ENCODE results near the gene STRN3.

Gene STRN3

DNA sequence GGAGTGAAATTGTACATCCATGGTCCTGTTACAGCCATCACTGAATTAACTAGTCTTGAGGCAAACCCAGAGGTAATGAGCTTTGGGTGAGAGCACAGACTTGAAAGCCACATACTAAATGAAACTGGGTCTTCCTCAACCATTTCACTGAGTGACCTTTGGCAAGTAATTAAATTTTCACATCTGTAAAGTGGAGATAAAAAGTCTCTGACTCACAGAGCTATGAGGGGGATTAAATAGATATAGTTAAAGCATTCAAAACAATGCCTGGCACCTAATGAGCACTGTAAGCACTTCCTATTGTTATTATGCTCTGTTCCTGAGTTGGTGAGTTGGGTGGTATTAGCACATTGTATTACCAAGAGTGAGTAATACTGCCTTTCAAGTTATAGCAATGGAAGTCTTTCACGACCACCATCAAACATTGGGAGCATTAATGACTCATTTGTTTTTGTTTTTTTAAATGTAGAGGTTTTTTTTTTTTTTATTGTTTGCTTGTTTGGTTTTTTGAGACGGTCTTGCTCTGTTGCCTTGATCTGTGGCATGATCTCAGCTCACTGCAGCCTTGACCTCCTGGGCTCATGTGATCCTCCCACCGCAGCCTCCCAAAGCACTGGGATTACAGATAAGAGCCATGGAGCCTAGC, 12.5 kb upstream of the STRN3 start:
- no peak for FAIRE-seq

GRCh38 chr14:31037709-31038221, 11.6 kb upstream of the STRN3 start:
- DNase-seq (ENCODE audit: low spot score) (no peak), FAIRE-seq (no peak)

More for the DNA sequence above, 12.5 kb upstream of the STRN3 start:
- DNase-seq (ENCODE audit: low spot score), result no peak

- no peak for DNase-seq (ENCODE audit: low spot score)
- FAIRE-seq, result no peak
Measured at GRCh38 chr14:31036552-31036951, 10.4 kb upstream of the STRN3 start.

DNA sequence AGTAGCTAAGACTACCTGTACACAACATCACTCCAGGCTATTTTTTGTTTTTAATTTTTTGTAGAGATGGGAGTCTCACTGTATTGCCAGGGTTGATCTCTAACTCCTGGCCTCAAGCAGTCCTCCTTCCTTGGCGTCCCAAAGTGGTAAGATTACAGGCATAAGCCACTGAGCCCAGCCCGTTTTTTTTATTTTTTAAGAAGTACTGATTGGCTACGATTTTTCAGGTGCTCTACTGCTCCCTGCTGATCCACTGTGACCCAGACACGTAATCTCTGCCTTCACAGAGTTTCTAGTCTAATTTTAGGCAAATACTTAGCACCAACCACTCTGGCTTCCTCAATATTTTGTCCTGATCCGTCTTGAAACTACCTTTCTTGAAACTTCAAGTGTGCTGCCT, 4.3 kb upstream of the STRN3 start:
- FAIRE-seq (no peak), DNase-seq (ENCODE audit: low spot score) (no peak)

DNA sequence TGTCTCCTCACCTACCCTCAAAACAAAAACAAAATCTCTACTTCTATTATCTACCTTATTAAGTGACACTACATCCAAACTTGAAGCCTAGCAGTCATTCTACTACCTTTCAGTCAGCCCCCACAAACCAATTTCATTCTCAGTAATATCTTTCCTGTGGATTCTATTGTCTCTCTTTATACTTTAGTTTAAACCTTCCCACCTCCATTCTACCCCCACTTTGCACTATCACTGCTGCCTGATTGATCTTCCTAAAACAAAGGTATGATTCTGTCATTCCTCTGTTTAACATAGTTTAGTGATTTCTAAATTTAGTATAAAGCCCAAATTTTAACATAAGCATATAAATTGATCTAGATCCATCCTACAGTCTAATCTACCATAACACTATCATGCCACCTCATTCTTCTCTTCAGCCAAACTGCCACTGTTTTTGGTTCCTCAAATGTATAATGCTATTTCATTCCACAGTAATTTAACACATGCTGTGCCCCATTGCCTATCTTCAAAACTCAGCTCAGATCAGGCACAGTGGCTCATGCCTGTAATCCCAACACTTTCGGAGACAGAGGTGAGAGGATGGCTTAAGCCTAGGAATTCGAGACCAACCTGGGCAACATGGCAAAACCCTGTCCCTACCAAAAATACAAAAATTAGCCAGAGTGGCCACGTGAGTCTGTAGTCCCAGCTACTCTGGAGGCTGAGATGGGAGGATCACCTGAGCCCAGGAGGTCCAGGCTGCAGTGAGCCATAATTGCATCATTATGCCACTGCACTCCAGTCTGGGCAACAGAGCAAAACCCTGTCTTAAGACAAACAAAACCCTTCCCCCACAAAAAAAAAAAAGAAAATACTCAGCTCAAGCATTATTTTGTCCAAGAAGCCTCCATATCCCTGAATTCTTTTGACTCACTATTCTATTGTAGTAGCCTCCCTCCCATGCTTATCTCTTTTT, 3.1 kb upstream of the STRN3 start:
- FAIRE-seq, result no peak

DNA sequence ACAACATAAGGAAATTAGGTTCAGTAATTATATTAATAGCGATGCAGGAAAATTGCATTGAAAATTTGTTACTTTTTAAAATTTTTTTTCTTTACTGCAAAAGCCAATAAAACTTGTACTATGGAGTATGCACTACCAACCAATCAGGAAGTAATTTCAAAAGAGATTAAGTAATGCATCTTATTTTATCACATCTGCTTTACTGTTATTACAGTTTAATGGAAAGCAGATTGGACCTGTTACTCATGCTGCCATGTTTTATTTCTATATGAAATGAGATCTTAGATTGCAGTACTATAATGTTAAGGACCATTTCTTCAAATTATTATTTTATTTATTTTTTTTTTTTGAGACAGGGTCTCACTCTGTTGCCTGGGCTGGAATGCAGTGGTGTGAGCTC, 1.7 kb upstream of the STRN3 start:
- DNase-seq (ENCODE audit: low spot score) (no peak), FAIRE-seq (no peak)

More for the DNA sequence above, 3.1 kb upstream of the STRN3 start:
- no peak for DNase-seq (ENCODE audit: low spot score)

- DNase-seq (ENCODE audit: low spot score) (peak; percentile 92), FAIRE-seq (peak; percentile 83)
Measured at GRCh38 chr14:31026450-31027235, 464 bp upstream of the STRN3 start.

- DNase-seq (ENCODE audit: low spot score) (no peak), FAIRE-seq (no peak)
Measured at GRCh38 chr14:31025367-31026076, 657 bp downstream of the STRN3 start, which contains the start of gene AP4S1. TSS of gene AP4S1 (plus strand) at chr14:31025649. CDS start at chr14:31066197, 40,548 bp downstream.

DNA sequence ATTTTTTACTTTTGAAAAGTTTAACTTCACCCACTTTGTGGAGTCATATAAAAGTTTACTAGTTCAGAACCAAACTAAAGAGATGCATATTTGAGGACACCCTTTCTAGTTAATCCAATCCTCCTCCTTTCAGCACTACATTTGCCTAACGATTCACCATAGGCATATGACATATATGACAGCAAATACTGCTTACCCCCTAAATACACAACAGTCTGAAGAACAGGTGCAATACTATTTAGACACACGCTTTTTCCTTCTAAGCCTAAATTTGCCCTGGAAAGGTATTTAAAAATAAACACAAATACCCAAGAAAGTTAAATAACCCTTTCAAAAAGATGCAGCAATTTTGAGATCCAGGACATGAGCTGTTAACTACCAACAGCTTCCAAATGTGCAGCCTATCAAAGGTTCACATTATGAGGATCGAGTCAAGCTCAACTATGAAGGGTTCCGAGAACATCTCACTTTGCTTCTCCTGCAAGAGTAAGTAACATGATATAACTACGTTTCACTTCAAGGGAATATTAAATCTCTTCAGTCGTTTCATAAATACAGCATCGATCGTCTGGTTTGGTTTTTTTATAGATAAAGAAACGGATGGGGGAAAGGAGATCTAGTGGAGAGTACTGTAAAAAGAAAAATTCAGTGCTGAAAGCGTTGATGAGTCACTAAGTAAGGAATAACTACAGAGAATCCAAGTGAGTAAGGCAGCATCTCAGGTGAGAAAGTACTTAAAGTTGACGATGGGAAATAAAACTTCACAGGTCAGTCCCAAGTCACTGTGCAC, 1.4 kb downstream of the STRN3 start:
- no peak for FAIRE-seq
- DNase-seq (ENCODE audit: low spot score), result no peak

DNA sequence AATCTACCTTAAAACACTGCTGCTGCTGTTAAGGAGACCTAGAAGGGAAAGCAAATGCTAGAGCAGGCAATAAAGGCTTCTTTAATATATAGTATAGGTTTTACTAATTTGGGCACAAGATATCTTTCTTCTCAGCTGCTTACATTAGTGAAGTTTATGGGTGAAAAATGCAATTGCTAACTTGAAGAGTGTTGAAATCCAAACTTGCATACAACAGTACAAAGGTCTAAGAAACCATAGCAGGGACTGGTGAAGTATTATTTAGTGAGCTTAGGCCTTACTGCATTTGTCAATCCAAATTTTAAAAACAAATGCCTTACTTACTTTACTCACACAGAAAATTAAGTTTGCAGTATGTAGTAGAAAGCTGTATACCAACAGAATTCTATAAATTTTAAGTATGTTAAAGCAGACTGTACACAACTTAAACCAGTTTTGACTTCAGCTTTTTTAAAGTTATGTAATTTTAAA, 2.1 kb downstream of the STRN3 start:
- no peak for DNase-seq (ENCODE audit: low spot score)
- FAIRE-seq, result no peak

DNA sequence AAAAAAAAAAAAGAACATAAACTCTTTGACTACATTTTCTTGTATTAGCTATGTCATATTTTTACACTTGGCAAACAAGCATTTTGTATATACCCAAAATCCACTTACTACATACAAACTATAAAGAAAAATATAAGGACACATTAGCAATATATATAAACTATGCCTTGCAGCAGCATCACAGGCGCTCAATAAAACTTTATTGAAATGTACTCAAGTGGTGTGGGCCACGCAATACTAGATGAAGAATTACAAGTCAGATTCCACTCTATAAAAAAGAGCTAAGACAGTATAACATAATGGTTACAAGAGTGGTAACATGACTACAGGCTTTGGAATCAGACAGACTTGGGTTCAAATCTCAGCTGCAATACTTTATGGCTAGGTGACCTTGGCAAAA, 3.8 kb downstream of the STRN3 start:
- FAIRE-seq (no peak), DNase-seq (ENCODE audit: low spot score) (no peak)

DNA sequence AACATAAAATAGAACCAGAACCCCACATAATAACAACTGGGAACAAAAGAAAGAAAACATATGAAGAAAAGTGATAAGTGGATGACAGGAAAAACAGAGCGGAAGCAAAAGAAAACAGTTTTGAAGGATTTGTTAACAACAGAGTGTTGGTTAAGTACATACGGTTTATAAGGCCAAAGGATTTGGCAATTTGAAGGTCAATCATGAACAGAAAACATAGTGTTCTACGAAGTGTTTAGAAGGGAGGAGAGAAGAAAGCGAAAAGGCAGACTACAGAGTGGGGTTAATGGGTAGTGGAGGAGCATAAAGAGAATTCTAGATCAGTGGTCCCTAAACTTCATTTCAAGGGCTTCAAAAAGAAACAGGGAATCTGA, 4.6 kb downstream of the STRN3 start:
- DNase-seq (ENCODE audit: low spot score) (no peak), FAIRE-seq (no peak)

DNA sequence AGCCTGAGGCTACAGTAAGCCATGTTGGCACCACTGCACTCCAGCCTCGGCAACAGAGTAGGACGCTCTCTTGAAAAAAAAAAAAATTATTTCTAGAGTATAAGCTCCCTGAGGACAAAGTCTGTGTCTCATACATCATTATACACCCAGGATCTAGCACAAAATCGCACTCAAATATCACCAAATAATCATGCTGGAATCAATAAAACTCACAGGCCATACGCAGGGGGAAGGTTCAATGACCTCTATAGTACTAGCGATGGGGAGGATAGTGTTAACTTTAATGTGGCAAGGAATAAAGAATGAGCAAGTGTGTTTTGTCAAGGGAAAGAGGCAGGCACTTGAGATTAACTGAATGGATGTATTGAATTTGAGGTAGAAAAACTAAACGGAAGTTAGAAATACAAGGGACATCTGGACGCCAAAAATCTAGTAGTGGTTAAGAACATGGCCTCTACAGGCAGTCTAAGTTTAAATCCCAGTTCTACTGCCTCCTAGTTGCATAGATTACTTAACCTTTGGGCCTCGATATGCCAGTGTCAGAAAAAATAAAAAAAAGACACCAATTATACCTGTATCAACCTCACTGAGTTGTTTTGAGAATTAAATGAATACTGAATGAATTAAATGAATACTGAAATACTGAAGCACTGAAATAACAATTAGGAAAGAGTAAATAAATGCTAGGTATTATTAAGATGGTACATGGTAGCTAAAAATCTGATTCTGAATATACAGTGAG, 5.2 kb downstream of the STRN3 start:
- DNase-seq (ENCODE audit: low spot score) (no peak), FAIRE-seq (no peak)

GRCh38 chr14:31018057-31018645, 8.0 kb downstream of the STRN3 start:
- FAIRE-seq (no peak), DNase-seq (ENCODE audit: low spot score) (no peak)

GRCh38 chr14:31013841-31014240, 12.3 kb downstream of the STRN3 start:
- no peak for FAIRE-seq
- DNase-seq (ENCODE audit: low spot score), result no peak

GRCh38 chr14:31010935-31011334, 15.2 kb downstream of the STRN3 start:
- FAIRE-seq, result no peak
- no peak for DNase-seq (ENCODE audit: low spot score)

DNA sequence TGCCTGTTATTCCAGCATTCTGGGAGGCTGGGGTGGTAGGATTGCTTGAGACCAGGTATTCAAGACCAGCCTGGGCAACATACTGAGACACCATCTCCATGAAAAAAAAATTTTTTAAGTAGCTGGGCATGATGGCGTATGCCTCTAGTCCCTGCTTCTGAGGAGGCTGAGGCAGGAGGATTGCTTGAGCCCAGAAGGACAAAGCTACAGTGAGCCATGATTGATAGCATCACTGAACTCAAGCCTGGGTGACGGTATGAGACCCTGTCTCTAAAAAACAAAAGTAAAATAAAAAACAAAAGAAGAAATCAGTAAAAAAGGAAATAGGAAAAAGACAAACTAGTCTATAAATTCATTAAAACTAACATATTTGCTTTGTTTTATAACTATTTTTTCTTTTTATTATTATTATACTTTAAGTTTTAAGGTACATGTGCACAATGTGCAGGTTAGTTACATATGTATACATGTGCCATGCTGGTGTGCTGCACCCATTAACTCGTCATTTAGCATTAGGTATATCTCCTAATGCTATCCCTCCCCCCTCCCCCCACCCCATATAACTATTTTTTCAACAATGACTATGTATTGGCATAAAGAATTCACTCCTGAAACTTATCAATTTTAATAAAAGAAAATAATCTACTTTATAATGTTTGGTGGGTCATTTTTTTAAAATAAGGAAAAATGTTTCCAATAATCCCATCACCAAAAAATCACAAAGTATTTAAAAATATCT, 16.2 kb downstream of the STRN3 start:
- FAIRE-seq (no peak), DNase-seq (ENCODE audit: low spot score) (no peak)

DNA sequence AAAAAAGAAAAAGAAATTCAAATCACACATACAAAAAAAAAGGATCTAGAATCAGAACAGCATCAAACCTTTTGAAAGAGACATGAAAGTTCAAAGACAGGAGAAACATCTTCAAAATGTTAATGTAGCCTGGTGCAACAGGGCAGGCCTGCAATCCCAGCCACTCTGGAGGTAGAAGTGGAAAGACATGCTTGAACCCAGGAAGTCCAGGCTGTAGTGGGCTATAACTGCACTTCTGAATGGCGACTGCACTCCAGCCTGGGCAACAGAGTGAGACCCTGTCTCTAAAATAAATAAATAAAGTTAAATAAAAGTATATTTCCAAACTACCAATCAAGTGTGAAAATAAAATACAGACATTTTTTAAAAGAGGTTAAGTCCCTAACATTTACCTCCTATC, 19.5 kb downstream of the STRN3 start:
- DNase-seq (ENCODE audit: low spot score), result no peak
- FAIRE-seq, result no peak

Data from RCC 7860 (cell line).